Ishikawa (cell line): Measurements from ENCODE around the gene HSF5.

ENCODE experiments used
- CEBPB ChIP-seq: IDR thresholded peaks from 2 replicates; pipeline ENCODE4 v1.6.1; 2012
- CREB1 ChIP-seq: IDR thresholded peaks from 2 replicates; pipeline ENCODE4 v1.6.1; 2012; ENCODE audit warnings: low read depth
- EGR1 ChIP-seq: IDR thresholded peaks from 2 replicates; pipeline ENCODE4 v1.6.1; 2012
- EP300 ChIP-seq: IDR thresholded peaks from 2 replicates; pipeline ENCODE4 v1.6.1; 2012; ENCODE audit warnings: borderline replicate concordance
- FOXM1 ChIP-seq: IDR thresholded peaks from 2 replicates; pipeline ENCODE4 v1.6.1; 2012; ENCODE audit warnings: low read depth, borderline replicate concordance
- RAD21 ChIP-seq: IDR thresholded peaks from 2 replicates; pipeline ENCODE4 v1.6.1; 2012; ENCODE audit warnings: low read depth
- TAF1 ChIP-seq: IDR thresholded peaks from 2 replicates; pipeline ENCODE4 v1.6.1; 2012; ENCODE audit warnings: low read depth, mild to moderate bottlenecking
- TCF12 ChIP-seq: IDR thresholded peaks from 2 replicates; pipeline ENCODE4 v1.6.1; 2012; ENCODE audit warnings: low read depth
- YY1 ChIP-seq: IDR thresholded peaks from 2 replicates; pipeline ENCODE4 v1.6.1; 2012; ENCODE audit warnings: low read depth
- TF ChIP-seq, protein P1 (sequence below): IDR thresholded peaks from 2 replicates; pipeline ENCODE4 v1.6.1; 2012; ENCODE audit warnings: low read depth, mild to moderate bottlenecking
- TF ChIP-seq, protein P2 (sequence below): IDR thresholded peaks from 2 replicates; pipeline ENCODE4 v1.6.1; 2012
- TF ChIP-seq, protein P3 (sequence below): IDR thresholded peaks from 2 replicates; pipeline ENCODE4 v1.6.1; 2012

DNA sequence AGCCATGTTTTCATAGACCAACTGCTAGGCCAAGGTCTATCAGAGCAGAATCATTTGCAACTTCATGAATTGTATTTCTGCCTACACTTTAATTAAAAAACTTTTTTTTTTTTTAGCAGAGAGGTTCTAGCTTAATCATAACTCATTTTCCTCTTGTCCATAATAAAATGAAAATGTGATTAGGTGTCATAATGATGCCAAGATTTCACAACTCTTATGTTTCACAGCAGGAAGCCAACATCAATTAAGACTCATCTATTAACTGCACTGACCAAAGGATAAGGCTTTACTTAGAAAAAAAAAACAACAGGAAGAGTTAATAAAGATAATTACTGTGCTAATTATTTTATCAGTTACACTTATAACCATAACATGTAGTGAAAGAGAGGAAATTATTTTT, 52.0 kb downstream of the HSF5 start:
- TF ChIP-seq, protein P1, sequence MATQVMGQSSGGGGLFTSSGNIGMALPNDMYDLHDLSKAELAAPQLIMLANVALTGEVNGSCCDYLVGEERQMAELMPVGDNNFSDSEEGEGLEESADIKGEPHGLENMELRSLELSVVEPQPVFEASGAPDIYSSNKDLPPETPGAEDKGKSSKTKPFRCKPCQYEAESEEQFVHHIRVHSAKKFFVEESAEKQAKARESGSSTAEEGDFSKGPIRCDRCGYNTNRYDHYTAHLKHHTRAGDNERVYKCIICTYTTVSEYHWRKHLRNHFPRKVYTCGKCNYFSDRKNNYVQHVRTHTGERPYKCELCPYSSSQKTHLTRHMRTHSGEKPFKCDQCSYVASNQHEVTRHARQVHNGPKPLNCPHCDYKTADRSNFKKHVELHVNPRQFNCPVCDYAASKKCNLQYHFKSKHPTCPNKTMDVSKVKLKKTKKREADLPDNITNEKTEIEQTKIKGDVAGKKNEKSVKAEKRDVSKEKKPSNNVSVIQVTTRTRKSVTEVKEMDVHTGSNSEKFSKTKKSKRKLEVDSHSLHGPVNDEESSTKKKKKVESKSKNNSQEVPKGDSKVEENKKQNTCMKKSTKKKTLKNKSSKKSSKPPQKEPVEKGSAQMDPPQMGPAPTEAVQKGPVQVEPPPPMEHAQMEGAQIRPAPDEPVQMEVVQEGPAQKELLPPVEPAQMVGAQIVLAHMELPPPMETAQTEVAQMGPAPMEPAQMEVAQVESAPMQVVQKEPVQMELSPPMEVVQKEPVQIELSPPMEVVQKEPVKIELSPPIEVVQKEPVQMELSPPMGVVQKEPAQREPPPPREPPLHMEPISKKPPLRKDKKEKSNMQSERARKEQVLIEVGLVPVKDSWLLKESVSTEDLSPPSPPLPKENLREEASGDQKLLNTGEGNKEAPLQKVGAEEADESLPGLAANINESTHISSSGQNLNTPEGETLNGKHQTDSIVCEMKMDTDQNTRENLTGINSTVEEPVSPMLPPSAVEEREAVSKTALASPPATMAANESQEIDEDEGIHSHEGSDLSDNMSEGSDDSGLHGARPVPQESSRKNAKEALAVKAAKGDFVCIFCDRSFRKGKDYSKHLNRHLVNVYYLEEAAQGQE, result no peak
- TF ChIP-seq, protein P2, sequence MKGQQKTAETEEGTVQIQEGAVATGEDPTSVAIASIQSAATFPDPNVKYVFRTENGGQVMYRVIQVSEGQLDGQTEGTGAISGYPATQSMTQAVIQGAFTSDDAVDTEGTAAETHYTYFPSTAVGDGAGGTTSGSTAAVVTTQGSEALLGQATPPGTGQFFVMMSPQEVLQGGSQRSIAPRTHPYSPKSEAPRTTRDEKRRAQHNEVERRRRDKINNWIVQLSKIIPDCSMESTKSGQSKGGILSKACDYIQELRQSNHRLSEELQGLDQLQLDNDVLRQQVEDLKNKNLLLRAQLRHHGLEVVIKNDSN, result no peak
- TF ChIP-seq FOXM1 (no peak), YY1 (no peak), RAD21 (no peak), EP300 (no peak), TAF1 (no peak), CEBPB (no peak), CREB1 (no peak), TCF12 (no peak), EGR1 (no peak)
- TF ChIP-seq, protein P3, sequence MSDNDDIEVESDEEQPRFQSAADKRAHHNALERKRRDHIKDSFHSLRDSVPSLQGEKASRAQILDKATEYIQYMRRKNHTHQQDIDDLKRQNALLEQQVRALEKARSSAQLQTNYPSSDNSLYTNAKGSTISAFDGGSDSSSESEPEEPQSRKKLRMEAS, result no peak
